ENCODE results near the gene DYSF. TPM values are rescaled to one million over a fixed set of nuclear protein-coding genes. Genes with fewer than 3 reads are reported as not detected.

Gene DYSF
- polyA plus RNA-seq, 1 of the 3 experiments (the other 2 are of a cell fraction), result 0.10 TPM

DNA sequence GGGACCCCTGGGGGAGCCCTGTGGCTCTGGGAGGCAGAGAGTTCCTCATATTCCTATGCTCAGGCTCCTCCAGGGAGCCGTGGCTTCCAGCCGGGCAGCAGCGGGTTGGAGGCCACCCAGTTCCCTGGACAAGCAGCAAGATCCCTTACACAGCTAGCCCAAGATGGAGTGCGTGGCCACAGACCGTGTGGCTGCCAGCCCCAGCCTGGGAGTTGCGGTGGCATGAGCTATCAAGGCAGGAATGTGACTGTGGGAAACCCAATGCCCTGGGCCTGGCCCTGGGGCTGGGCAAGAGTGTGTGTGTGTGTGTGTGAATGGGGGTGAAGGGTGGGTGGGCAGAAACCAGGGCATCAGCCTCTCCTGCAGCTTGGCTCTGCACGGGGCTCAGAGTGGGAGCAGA lies 130.5 kb downstream of the DYSF start (continued):
- TF ChIP-seq EZH2phosphoT487 (IDR thresholded peaks at IDR 0.05; ENCODE audit: borderline replicate concordance, low read depth) (no peak), GABPA (IDR thresholded peaks at IDR 0.05; ENCODE audit: low read depth) (no peak), NRF1 (IDR thresholded peaks at IDR 0.05; ENCODE audit: low read depth, low read length) (no peak)

DNA sequence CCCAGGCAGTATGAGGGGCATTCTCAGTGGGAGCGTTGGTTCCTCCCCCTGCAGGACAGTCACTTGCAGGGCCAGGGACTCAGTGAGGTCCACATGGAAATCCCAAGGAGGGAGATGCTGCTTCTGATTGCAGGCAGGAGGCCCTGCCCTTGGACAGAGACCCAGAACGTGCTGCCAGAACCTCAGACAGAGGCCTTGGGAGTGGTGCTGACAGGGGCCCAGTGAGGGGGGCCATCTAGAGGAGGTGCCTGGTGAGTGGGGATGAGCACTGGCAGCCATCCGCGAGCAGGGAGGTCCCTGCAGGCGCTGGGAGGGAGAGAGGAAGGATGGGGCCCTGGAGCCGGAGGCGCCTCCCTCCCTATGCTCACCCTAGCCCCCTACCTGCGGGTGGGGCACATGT lies 133.1 kb downstream of the DYSF start:
- 17% methylated on average over 2 of the region's 8 CpGs for WGBS (ENCODE audit: low lambda C conversion rate)
- TF ChIP-seq, protein P1, sequence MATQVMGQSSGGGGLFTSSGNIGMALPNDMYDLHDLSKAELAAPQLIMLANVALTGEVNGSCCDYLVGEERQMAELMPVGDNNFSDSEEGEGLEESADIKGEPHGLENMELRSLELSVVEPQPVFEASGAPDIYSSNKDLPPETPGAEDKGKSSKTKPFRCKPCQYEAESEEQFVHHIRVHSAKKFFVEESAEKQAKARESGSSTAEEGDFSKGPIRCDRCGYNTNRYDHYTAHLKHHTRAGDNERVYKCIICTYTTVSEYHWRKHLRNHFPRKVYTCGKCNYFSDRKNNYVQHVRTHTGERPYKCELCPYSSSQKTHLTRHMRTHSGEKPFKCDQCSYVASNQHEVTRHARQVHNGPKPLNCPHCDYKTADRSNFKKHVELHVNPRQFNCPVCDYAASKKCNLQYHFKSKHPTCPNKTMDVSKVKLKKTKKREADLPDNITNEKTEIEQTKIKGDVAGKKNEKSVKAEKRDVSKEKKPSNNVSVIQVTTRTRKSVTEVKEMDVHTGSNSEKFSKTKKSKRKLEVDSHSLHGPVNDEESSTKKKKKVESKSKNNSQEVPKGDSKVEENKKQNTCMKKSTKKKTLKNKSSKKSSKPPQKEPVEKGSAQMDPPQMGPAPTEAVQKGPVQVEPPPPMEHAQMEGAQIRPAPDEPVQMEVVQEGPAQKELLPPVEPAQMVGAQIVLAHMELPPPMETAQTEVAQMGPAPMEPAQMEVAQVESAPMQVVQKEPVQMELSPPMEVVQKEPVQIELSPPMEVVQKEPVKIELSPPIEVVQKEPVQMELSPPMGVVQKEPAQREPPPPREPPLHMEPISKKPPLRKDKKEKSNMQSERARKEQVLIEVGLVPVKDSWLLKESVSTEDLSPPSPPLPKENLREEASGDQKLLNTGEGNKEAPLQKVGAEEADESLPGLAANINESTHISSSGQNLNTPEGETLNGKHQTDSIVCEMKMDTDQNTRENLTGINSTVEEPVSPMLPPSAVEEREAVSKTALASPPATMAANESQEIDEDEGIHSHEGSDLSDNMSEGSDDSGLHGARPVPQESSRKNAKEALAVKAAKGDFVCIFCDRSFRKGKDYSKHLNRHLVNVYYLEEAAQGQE (IDR thresholded peaks at IDR 0.05; ENCODE audit: low read depth, low read length), result no peak
- TF ChIP-seq TCF12 (IDR thresholded peaks at IDR 0.05), result no peak
- TF ChIP-seq RAD21 (IDR thresholded peaks at IDR 0.05; ENCODE audit: low read length), result no peak
- TF ChIP-seq, protein P2, sequence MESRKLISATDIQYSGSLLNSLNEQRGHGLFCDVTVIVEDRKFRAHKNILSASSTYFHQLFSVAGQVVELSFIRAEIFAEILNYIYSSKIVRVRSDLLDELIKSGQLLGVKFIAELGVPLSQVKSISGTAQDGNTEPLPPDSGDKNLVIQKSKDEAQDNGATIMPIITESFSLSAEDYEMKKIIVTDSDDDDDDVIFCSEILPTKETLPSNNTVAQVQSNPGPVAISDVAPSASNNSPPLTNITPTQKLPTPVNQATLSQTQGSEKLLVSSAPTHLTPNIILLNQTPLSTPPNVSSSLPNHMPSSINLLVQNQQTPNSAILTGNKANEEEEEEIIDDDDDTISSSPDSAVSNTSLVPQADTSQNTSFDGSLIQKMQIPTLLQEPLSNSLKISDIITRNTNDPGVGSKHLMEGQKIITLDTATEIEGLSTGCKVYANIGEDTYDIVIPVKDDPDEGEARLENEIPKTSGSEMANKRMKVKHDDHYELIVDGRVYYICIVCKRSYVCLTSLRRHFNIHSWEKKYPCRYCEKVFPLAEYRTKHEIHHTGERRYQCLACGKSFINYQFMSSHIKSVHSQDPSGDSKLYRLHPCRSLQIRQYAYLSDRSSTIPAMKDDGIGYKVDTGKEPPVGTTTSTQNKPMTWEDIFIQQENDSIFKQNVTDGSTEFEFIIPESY (IDR thresholded peaks at IDR 0.05; ENCODE audit: borderline replicate concordance, low read depth), result no peak
- TF ChIP-seq SIN3A (IDR thresholded peaks at IDR 0.05; ENCODE audit: borderline replicate concordance, low read depth, low read length), result no peak
- no peak for TF ChIP-seq MXI1 (IDR thresholded peaks at IDR 0.05; ENCODE audit: low read depth, low read length)
- TF ChIP-seq FOXM1 (IDR thresholded peaks at IDR 0.05; ENCODE audit: low read depth), result no peak
- TF ChIP-seq FOXJ3 (CRISPR knock-in tag; IDR thresholded peaks at IDR 0.05), result no peak
- TF ChIP-seq MEF2A (IDR thresholded peaks at IDR 0.05; ENCODE audit: borderline replicate concordance, low read depth), result no peak
- no peak for TF ChIP-seq CHD2 (IDR thresholded peaks at IDR 0.05; ENCODE audit: low read length, partially characterized antibody)
- TF ChIP-seq FOSL2 (IDR thresholded peaks at IDR 0.05; ENCODE audit: borderline replicate concordance, low read depth), result no peak
- TF ChIP-seq, protein P3, sequence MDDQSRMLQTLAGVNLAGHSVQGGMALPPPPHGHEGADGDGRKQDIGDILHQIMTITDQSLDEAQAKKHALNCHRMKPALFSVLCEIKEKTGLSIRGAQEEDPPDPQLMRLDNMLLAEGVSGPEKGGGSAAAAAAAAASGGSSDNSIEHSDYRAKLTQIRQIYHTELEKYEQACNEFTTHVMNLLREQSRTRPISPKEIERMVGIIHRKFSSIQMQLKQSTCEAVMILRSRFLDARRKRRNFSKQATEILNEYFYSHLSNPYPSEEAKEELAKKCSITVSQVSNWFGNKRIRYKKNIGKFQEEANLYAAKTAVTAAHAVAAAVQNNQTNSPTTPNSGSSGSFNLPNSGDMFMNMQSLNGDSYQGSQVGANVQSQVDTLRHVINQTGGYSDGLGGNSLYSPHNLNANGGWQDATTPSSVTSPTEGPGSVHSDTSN (IDR thresholded peaks at IDR 0.05), result no peak
- no peak for TF ChIP-seq GABPA (IDR thresholded peaks at IDR 0.05; ENCODE audit: low read depth)
- TF ChIP-seq SMC3 (IDR thresholded peaks at IDR 0.05; ENCODE audit: low read depth, low read length), result no peak
- no peak for TF ChIP-seq ELF1 (IDR thresholded peaks at IDR 0.05)
- no peak for TF ChIP-seq RCOR1 (IDR thresholded peaks at IDR 0.05; ENCODE audit: low read length)
- no peak for TF ChIP-seq GATA2 (CRISPR knock-in tag; IDR thresholded peaks at IDR 0.05)
- TF ChIP-seq EP300 (IDR thresholded peaks at IDR 0.05; ENCODE audit: borderline replicate concordance in 1 of 2, low read depth in 1 of 2, low read length in 1 of 2), result no peak
- TF ChIP-seq, protein P4, sequence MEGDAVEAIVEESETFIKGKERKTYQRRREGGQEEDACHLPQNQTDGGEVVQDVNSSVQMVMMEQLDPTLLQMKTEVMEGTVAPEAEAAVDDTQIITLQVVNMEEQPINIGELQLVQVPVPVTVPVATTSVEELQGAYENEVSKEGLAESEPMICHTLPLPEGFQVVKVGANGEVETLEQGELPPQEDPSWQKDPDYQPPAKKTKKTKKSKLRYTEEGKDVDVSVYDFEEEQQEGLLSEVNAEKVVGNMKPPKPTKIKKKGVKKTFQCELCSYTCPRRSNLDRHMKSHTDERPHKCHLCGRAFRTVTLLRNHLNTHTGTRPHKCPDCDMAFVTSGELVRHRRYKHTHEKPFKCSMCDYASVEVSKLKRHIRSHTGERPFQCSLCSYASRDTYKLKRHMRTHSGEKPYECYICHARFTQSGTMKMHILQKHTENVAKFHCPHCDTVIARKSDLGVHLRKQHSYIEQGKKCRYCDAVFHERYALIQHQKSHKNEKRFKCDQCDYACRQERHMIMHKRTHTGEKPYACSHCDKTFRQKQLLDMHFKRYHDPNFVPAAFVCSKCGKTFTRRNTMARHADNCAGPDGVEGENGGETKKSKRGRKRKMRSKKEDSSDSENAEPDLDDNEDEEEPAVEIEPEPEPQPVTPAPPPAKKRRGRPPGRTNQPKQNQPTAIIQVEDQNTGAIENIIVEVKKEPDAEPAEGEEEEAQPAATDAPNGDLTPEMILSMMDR (IDR thresholded peaks at IDR 0.05), result no peak
- POLR2A ChIA-PET, result no interaction called here
- no peak overlapping the region for H3K4me3 ChIP-seq (ENCODE audit: low read depth in 2 of 2, low read length in 1 of 2)
- no peaks in the 10 kb centered on the region for H3F3A ChIP-seq (replicated peaks; ENCODE audit: insufficient read depth)
- H3K36me3 ChIP-seq (replicated peaks in 1 of 2; ENCODE audit: control insufficient read depth in 1 of 2, insufficient read depth in 2 of 2, low read length in 1 of 2), result no peaks in the 10 kb centered on the region
- no peaks in the 10 kb centered on the region for H3K79me2 ChIP-seq (ENCODE audit: insufficient read depth)
- CTCF ChIA-PET, result no interaction called here
- no peaks in the 10 kb centered on the region for H4K20me1 ChIP-seq (ENCODE audit: insufficient read depth)
- H3K9me2 ChIP-seq, result no peaks in the 10 kb centered on the region
- H3K27me3 ChIP-seq (ENCODE audit: insufficient read depth), result no peaks in the 10 kb centered on the region; the same call in 1 of the 2 replicates
- no peak for DNase-seq
- no peak overlapping the region for H3K27ac ChIP-seq (ENCODE audit: low read depth in 2 of 2, low read length in 1 of 2)
- no peak overlapping the region for H2AFZ ChIP-seq (ENCODE audit: low read depth)
- no peak overlapping the region for H3K4me2 ChIP-seq
- no peak overlapping the region for H3K9ac ChIP-seq
- no peaks in the 10 kb centered on the region; a peak in 1 of 4 replicates for H3K4me1 ChIP-seq (ENCODE audit: control insufficient read depth in 1 of 2, insufficient read depth in 2 of 2, low read depth in 1 of 2, low read length in 1 of 2)
- no peaks in the 10 kb centered on the region for H3K9me3 ChIP-seq
